CD8-positive, alpha-beta memory T cell (primary cell): ENCODE results near the gene KAZN. TPM values are rescaled to one million over a fixed set of nuclear protein-coding genes. Genes with fewer than 3 reads are reported as not detected.

Experiments used
- CTCF ChIA-PET: fragments of 350-600 bp; sonication (Branson Sonifier 250); formaldehyde crosslinking; loops from one replicate; lab custom pipeline; 2021; ENCODE audit warnings: antibody characterized with exemption; lab: Charles Lee
- POLR2A ChIA-PET: fragments of 350-600 bp; sonication (Branson Sonifier 250); formaldehyde crosslinking; loops from one replicate; lab custom pipeline; 2021; ENCODE audit warnings: antibody characterized with exemption; lab: Charles Lee
- DNase-seq, 5 donors: peaks; one replicate each; pipeline versions ENCODE4 v3.0.0 to v3.0.0-alpha.2; 2020 to 2022; ENCODE audit warnings: mixed read lengths in 1 of 5
- H3K27ac ChIP-seq: one replicate; pipeline ENCODE4 v1.7.0; 2013; ENCODE audit warnings: low read depth, mild to moderate bottlenecking, low read length, moderate library complexity
- H3K27me3 ChIP-seq: 2 replicates; pipeline ENCODE4 v1.7.0; 2013; ENCODE audit warnings: low read length, mild to moderate bottlenecking; ENCODE audit not compliant: insufficient read depth, poor library complexity, severe bottlenecking
- H3K36me3 ChIP-seq: 2 replicates; pipeline ENCODE4 v1.7.0; 2013; ENCODE audit warnings: mild to moderate bottlenecking, low read length, moderate library complexity; ENCODE audit not compliant: insufficient read depth
- H3K4me1 ChIP-seq: 2 replicates; pipeline ENCODE4 v1.7.0; 2013; ENCODE audit warnings: mild to moderate bottlenecking, low read length, moderate library complexity; ENCODE audit not compliant: insufficient read depth
- H3K4me3 ChIP-seq: 2 replicates; pipeline ENCODE4 v1.7.0; 2013; ENCODE audit warnings: mild to moderate bottlenecking, low read length
- H3K9me3 ChIP-seq: 2 replicates; pipeline ENCODE4 v1.7.0; 2013; ENCODE audit warnings: mild to moderate bottlenecking, low read length
- H3K27ac Mint-ChIP-seq, 8 donors: one replicate each; pipeline ENCODE4 v1.8.0; 2020 to 2021; ENCODE audit warnings: mixed read lengths in 8 of 8, mild to moderate bottlenecking in 6 of 8, inconsistent platforms in 3 of 8, moderate library complexity in 3 of 8
- H3K27me3 Mint-ChIP-seq, 2 donors: one replicate each; pipeline ENCODE4 v1.8.0; 2020 to 2021; ENCODE audit warnings: mixed read lengths in 2 of 2, mild to moderate bottlenecking in 1 of 2, moderate library complexity in 1 of 2
- H3K36me3 Mint-ChIP-seq, 3 donors: one replicate each; pipeline ENCODE4 v1.8.0; 2020 to 2021; ENCODE audit warnings: mixed read lengths in 3 of 3, inconsistent platforms in 1 of 3, mild to moderate bottlenecking in 1 of 3
- H3K4me1 Mint-ChIP-seq, 3 donors: one replicate each; pipeline ENCODE4 v1.8.0; 2020 to 2021; ENCODE audit warnings: mixed read lengths in 3 of 3, inconsistent platforms in 1 of 3, mild to moderate bottlenecking in 1 of 3
- H3K4me3 Mint-ChIP-seq, 7 donors: one replicate each; pipeline ENCODE4 v1.8.0; 2020 to 2021; ENCODE audit warnings: mixed read lengths in 7 of 7, mild to moderate bottlenecking in 6 of 7, moderate library complexity in 4 of 7, inconsistent platforms in 2 of 7
- H3K9me3 Mint-ChIP-seq, 5 donors: one replicate each; pipeline ENCODE4 v1.8.0; 2020 to 2022; ENCODE audit warnings: mixed read lengths in 5 of 5, mild to moderate bottlenecking in 3 of 5, moderate library complexity in 2 of 5, inconsistent platforms in 1 of 5
- polyA plus RNA-seq: library from polyadenylated mRNA; unstranded; fragments of 300-500 nt; fragmentation: Illumina TruSeq; gene quantifications from one replicate; pipeline ENCODE4 v1.2.3, GENCODE V29; 2021
- total RNA-seq, 2 experiments: library from RNA; stranded (reverse); gene quantifications; one replicate each; pipeline ENCODE4 v1.2.3, GENCODE V29; 2021

Gene KAZN
- total and polyA plus RNA-seq, 3 experiments from 2014 or later: 0.15 to 0.35 (median 0.18) TPM

DNA sequence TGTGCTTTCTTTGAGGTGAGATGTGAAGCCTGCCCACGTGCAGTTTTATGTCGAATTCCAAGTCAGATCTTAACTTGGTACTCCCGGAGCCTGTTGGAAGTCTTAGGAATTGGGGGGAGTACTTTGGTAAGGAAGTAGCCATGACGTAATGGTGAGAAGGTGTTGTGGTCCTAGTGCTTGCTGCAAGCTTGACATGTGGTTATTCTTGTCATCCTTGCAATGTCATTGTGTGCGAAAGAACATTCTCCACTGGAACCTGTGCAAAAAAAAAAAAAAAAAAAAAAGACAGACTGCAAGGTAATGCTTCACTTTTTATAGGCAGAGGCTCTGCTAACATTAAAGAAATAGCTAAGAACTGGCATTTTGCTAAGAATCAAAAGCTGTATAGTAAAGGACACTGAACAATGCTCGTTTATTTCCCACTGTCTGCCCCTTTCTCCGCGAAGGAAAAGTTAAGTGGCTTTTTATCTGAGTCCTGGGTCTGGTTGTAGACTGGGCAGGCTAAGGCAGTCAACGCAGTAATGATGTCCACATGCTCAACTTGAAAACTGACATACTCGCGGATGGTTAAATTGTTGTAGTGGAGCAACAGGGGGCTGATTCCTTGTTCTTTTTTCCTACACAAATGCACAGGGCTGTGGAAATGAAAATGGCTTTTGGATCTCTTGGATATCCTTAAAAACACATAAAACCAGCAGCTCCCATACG lies 2.1 kb downstream of the KAZN start:
- H3K27me3 Mint-ChIP-seq: peaks cover 43 to 66% of the 10 kb centered on the region in 2 donors
- Histone ChIP-seq H3K27me3 (peaks cover 15% of the 10 kb centered on the region), H3K36me3 (no peaks in the 10 kb centered on the region), H3K4me1 (no peaks in the 10 kb centered on the region), H3K4me3 (no peak overlapping the region), H3K9me3 (no peaks in the 10 kb centered on the region), H3K27ac (no peak overlapping the region)
- CTCF ChIA-PET: no interaction called here
- POLR2A ChIA-PET: no interaction called here
- H3K36me3 Mint-ChIP-seq: no peaks in the 10 kb centered on the region
- no peak overlapping the region for H3K27ac Mint-ChIP-seq
- no peak for DNase-seq
- peaks cover 0 to 4% (median 0%) of the 10 kb centered on the region in 3 donors for H3K4me1 Mint-ChIP-seq
- H3K4me3 Mint-ChIP-seq: no peak overlapping the region
- no peaks in the 10 kb centered on the region for H3K9me3 Mint-ChIP-seq

DNA sequence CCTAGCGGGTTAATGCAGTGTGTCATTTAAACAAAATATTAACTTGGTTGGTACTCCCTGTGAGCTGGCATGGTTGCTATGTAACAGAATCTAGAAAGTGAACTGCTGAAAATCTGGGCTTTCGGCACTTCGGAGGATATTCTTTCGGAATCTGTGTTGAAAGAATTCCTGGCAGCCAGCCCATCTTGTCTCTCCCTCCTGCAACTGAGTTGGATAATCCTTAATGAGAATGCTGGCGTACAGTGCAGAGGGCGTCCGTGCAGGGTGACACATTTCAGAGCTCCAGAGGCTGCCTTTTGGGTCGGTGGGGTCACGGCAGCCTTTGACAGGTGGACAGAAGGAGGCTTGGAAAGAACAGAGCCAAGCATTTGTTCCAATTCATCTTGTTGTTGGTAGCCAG lies 3.7 kb downstream of the KAZN start:
- no peak for DNase-seq
- H3K27me3 Mint-ChIP-seq: peaks cover 34 to 58% of the 10 kb centered on the region in 2 donors
- ChIA-PET POLR2A (no interaction called here), CTCF (no interaction called here)
- Histone ChIP-seq H3K9me3 (no peaks in the 10 kb centered on the region), H3K4me1 (no peaks in the 10 kb centered on the region), H3K36me3 (no peaks in the 10 kb centered on the region), H3K27ac (no peak overlapping the region), H3K4me3 (no peak overlapping the region), H3K27me3 (peaks cover 15% of the 10 kb centered on the region)
- peaks cover 0 to 4% (median 0%) of the 10 kb centered on the region in 3 donors for H3K4me1 Mint-ChIP-seq
- no peak overlapping the region for H3K27ac Mint-ChIP-seq
- H3K4me3 Mint-ChIP-seq: no peak overlapping the region
- no peaks in the 10 kb centered on the region for H3K9me3 Mint-ChIP-seq
- no peaks in the 10 kb centered on the region for H3K36me3 Mint-ChIP-seq

- Histone ChIP-seq H3K27ac (no peak overlapping the region), H3K36me3 (no peaks in the 10 kb centered on the region), H3K9me3 (no peaks in the 10 kb centered on the region), H3K4me1 (no peaks in the 10 kb centered on the region), H3K4me3 (no peak overlapping the region), H3K27me3 (peaks cover 15% of the 10 kb centered on the region)
- Mint-ChIP-seq H3K4me3 (no peak overlapping the region), H3K27me3 (peaks cover 30 to 53% of the 10 kb centered on the region in 2 donors), H3K4me1 (peaks cover 0 to 4% (median 0%) of the 10 kb centered on the region in 3 donors), H3K36me3 (no peaks in the 10 kb centered on the region), H3K27ac (no peak overlapping the region), H3K9me3 (no peaks in the 10 kb centered on the region)
- POLR2A ChIA-PET: no interaction called here
- DNase-seq: no peak
- CTCF ChIA-PET: no interaction called here
Observed at GRCh38 chr1:14603645-14604044, 5.2 kb downstream of the KAZN start.

- DNase-seq: no peak
- ChIA-PET CTCF (no interaction called here), POLR2A (no interaction called here)
- Histone ChIP-seq H3K36me3 (no peaks in the 10 kb centered on the region), H3K4me3 (no peak overlapping the region), H3K27me3 (peaks cover 15% of the 10 kb centered on the region), H3K9me3 (no peaks in the 10 kb centered on the region), H3K4me1 (no peaks in the 10 kb centered on the region), H3K27ac (no peak overlapping the region)
- Mint-ChIP-seq H3K27me3 (peaks cover 32 to 52% of the 10 kb centered on the region in 2 donors), H3K36me3 (no peaks in the 10 kb centered on the region), H3K4me3 (peak overlapping the region in 1 of 7 donors; percentile 41), H3K27ac (no peak overlapping the region), H3K4me1 (peaks cover 0 to 4% (median 0%) of the 10 kb centered on the region in 3 donors), H3K9me3 (no peaks in the 10 kb centered on the region)
Observed at GRCh38 chr1:14604414-14604813, 5.9 kb downstream of the KAZN start.

GRCh38 chr1:14605945-14606344 lies 7.5 kb downstream of the KAZN start:
- Mint-ChIP-seq H3K9me3 (no peaks in the 10 kb centered on the region), H3K4me3 (no peak overlapping the region)

DNA sequence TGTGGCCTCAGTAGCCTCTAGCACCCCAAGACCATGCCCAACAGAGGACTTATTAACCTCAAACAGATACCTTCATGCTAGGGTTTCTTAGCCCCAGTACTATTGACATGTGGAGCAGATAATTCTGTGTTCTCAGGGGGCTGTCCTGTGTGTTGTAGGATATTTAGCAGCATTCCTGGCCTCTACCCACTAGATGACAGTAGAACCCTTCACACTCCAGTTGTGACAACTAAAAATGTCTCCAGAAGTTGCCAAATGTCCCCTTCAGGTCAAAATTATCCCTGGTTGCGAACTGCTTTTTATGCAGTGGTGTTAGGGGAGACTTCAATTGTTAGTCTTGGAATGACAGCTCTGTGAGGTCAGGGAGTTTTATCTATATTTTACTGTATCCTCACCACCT lies 8.1 kb downstream of the KAZN start:
- H3K4me3 ChIP-seq: no peak overlapping the region
- no peak overlapping the region for H3K27ac ChIP-seq
- CTCF ChIA-PET: no interaction called here
- H3K9me3 Mint-ChIP-seq: no peaks in the 10 kb centered on the region
- H3K27ac Mint-ChIP-seq: no peak overlapping the region
- no peaks in the 10 kb centered on the region for H3K4me1 Mint-ChIP-seq
- H3K27me3 Mint-ChIP-seq: peaks cover 11 to 33% of the 10 kb centered on the region in 2 donors
- no peaks in the 10 kb centered on the region for H3K27me3 ChIP-seq
- no peak overlapping the region for H3K4me3 Mint-ChIP-seq
- POLR2A ChIA-PET: no interaction called here
- no peak for DNase-seq
- H3K4me1 ChIP-seq: no peaks in the 10 kb centered on the region
- H3K9me3 ChIP-seq: no peaks in the 10 kb centered on the region
- H3K36me3 ChIP-seq: no peaks in the 10 kb centered on the region
- no peaks in the 10 kb centered on the region for H3K36me3 Mint-ChIP-seq

More at GRCh38 chr1:14605945-14606344, 7.5 kb downstream of the KAZN start:
- no peaks in the 10 kb centered on the region for H3K27me3 ChIP-seq
- no peak overlapping the region for H3K27ac ChIP-seq
- Mint-ChIP-seq H3K27me3 (peaks cover 18 to 40% of the 10 kb centered on the region in 2 donors), H3K4me1 (no peaks in the 10 kb centered on the region), H3K36me3 (no peaks in the 10 kb centered on the region), H3K27ac (no peak overlapping the region)
- POLR2A ChIA-PET: no interaction called here
- no peaks in the 10 kb centered on the region for H3K4me1 ChIP-seq
- H3K9me3 ChIP-seq: no peaks in the 10 kb centered on the region
- H3K4me3 ChIP-seq: no peak overlapping the region
- no peak for DNase-seq
- CTCF ChIA-PET: no interaction called here
- H3K36me3 ChIP-seq: no peaks in the 10 kb centered on the region

- Mint-ChIP-seq H3K4me3 (no peak overlapping the region), H3K4me1 (no peaks in the 10 kb centered on the region), H3K9me3 (no peaks in the 10 kb centered on the region), H3K36me3 (no peaks in the 10 kb centered on the region), H3K27me3 (peaks cover 6 to 26% of the 10 kb centered on the region in 2 donors), H3K27ac (no peak overlapping the region)
- ChIA-PET POLR2A (no interaction called here), CTCF (no interaction called here)
- no peak for DNase-seq
- Histone ChIP-seq H3K4me3 (no peak overlapping the region), H3K36me3 (no peaks in the 10 kb centered on the region), H3K27me3 (no peaks in the 10 kb centered on the region), H3K9me3 (no peaks in the 10 kb centered on the region), H3K27ac (no peak overlapping the region), H3K4me1 (no peaks in the 10 kb centered on the region)
Observed at GRCh38 chr1:14607295-14607694, 8.8 kb downstream of the KAZN start.

- no peak overlapping the region for H3K4me3 ChIP-seq
- H3K4me1 ChIP-seq: no peaks in the 10 kb centered on the region
- ChIA-PET CTCF (no interaction called here), POLR2A (no interaction called here)
- no peaks in the 10 kb centered on the region for H3K9me3 ChIP-seq
- no peak overlapping the region for H3K27ac ChIP-seq
- Mint-ChIP-seq H3K9me3 (no peaks in the 10 kb centered on the region), H3K27ac (no peak overlapping the region), H3K4me3 (no peak overlapping the region), H3K27me3 (peaks cover 5 to 21% of the 10 kb centered on the region in 2 donors), H3K4me1 (no peaks in the 10 kb centered on the region), H3K36me3 (no peaks in the 10 kb centered on the region)
- no peaks in the 10 kb centered on the region for H3K27me3 ChIP-seq
- no peak for DNase-seq
- no peaks in the 10 kb centered on the region for H3K36me3 ChIP-seq
Observed at GRCh38 chr1:14608308-14608707, 9.8 kb downstream of the KAZN start.
